ENCODE data around the gene ATP7A.

DNA sequence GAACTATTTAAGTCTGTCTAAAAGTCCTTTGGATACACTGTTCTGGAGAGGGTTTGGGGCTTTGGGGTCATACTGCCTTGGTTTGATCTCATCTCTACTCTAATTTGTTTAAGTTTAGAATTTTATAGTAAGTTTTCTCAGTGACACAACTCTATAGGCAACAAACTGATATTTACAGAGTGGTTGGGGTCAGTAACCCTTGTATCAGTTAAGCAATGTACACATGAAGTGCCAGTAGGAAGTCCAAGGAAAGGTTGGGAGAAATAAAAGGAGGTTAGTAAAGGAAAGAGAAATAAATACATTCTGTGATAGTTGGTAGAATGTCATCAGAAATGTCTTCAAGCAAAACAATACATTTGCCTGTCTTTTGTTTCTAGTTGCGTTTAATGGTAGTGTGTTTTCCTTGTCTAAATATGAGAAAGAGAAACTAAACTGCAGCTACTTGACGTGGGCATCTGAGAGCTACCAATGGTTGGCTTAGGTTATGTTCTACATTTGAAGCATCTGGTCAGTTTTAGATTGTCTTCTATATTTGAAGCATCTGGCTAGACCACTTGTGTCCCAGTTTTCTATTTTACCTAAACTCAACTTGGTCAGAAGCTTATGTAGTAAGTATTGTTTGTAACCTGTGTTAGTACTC lies 6.9 kb downstream of the ATP7A start:
- TF ChIP-seq, protein P1, sequence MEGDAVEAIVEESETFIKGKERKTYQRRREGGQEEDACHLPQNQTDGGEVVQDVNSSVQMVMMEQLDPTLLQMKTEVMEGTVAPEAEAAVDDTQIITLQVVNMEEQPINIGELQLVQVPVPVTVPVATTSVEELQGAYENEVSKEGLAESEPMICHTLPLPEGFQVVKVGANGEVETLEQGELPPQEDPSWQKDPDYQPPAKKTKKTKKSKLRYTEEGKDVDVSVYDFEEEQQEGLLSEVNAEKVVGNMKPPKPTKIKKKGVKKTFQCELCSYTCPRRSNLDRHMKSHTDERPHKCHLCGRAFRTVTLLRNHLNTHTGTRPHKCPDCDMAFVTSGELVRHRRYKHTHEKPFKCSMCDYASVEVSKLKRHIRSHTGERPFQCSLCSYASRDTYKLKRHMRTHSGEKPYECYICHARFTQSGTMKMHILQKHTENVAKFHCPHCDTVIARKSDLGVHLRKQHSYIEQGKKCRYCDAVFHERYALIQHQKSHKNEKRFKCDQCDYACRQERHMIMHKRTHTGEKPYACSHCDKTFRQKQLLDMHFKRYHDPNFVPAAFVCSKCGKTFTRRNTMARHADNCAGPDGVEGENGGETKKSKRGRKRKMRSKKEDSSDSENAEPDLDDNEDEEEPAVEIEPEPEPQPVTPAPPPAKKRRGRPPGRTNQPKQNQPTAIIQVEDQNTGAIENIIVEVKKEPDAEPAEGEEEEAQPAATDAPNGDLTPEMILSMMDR (IDR thresholded peaks at IDR 0.05), result no peak
- no peak for TF ChIP-seq POLR2A (IDR thresholded peaks at IDR 0.05)
